H1 (cell line): ENCODE results near the gene KCNC4. TPM values are rescaled to one million over a fixed set of nuclear protein-coding genes. Genes with fewer than 3 reads are reported as not detected.

Experiments used
- ASH2L ChIP-seq: fragments of 200-600, 300-600 bp; sonication (generic); IDR thresholded peaks from one replicate; pipeline ENCODE4 v1.7.1; 2017; ENCODE audit warnings: low read length
- FOSL1 ChIP-seq: IDR thresholded peaks from 2 replicates; pipeline ENCODE4 v1.6.1; 2011; ENCODE audit warnings: mild to moderate bottlenecking, low read depth, low read length, moderate library complexity; ENCODE audit not compliant: insufficient read depth
- JUND ChIP-seq: IDR thresholded peaks from 2 replicates; pipeline ENCODE4 v1.6.1; 2011; ENCODE audit warnings: mild to moderate bottlenecking, improper control_type of control experiment, low read length
- MAX ChIP-seq: IDR thresholded peaks from 2 replicates; pipeline ENCODE4 v1.6.1; 2012; ENCODE audit warnings: inconsistent platforms
- RNF2 ChIP-seq: fragments of 200-900, 300-1000 bp; sonication (generic); IDR thresholded peaks from 2 replicates; pipeline ENCODE4 v1.7.1; 2016; ENCODE audit warnings: borderline replicate concordance, low read depth, mild to moderate bottlenecking, antibody characterized with exemption, low read length; ENCODE audit not compliant: poor library complexity, severe bottlenecking; ENCODE audit errors: missing control alignments
- SP2 ChIP-seq: IDR thresholded peaks from 2 replicates; pipeline ENCODE4 v1.6.1; 2012; ENCODE audit warnings: mild to moderate bottlenecking, low read length, inconsistent platforms
- TCF12 ChIP-seq: IDR thresholded peaks from 2 replicates; pipeline ENCODE4 v1.6.1; 2011; ENCODE audit warnings: low read depth, mild to moderate bottlenecking, low read length
- ZNF274 ChIP-seq: IDR thresholded peaks from 2 replicates; pipeline ENCODE4 v1.7.0; 2012; ENCODE audit warnings: low read length, borderline replicate concordance; ENCODE audit errors: extremely low read depth
- polyA plus RNA-seq, 7 experiments: library from polyadenylated mRNA; depleted of rRNA in 3 of 7; stranded (reverse) in 5 of 7; unstranded in 2 of 7; fragments of >200 nt in 5 of 7; fragments of 200-250 nt in 2 of 7; gene quantifications; 1 replicate in 5 of 7; 2 replicates in 1 of 7; 4 replicates in 1 of 7; pipeline versions ENCODE4 v1.2.1 to v1.2.3, GENCODE V29; 2011 to 2013; ENCODE audit warnings: missing spikeins in 2 of 7, mixed read lengths in 2 of 7
- total RNA-seq: library from RNA; stranded (reverse); fragmentation: NEBNext Ultra II Directional; extraction: Animal tissue kit (Norgen Biotek cat#: 25700); gene quantifications from 2 replicates; pipeline ENCODE4 v1.2.1, GENCODE V29; 2021

KCNC4 gene
- total and polyA plus RNA-seq, 2 of the 8 experiments (the other 6 are each of a cell fraction or from before 2014, with no cell fraction given): 8.1 to 11.2 TPM

DNA sequence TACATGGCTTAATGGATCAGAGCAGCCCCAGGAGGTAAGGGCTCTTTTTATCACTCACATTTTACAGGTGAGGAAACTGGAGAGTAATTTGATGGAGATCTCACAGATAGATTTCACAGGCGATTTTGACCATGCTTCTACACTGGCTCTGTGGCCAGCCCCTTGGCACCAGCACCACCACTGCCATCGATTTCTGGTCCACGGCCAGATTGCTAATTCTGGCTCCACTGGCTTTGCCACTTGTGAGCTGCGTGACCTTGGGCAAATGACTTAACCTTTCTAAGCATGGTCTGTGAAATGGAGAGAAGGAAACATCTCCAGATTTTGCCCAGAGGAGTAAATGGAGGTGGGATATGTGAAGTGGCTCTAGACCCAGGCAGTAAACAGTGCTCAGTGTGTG lies 32.6 kb downstream of the KCNC4 start (continued):
- TF ChIP-seq MAX: no peak
- no peak for TF ChIP-seq JUND
- no peak for TF ChIP-seq ZNF274
- TF ChIP-seq ASH2L: no peak
- TF ChIP-seq FOSL1: no peak
- no peak for TF ChIP-seq RNF2
- no peak for TF ChIP-seq SP2
- no peak for TF ChIP-seq TCF12
